Suprapubic skin (tissue), 4 donors: Measurements from ENCODE around the gene PCGF3. TPM values are rescaled to one million over a fixed set of nuclear protein-coding genes. Genes with fewer than 3 reads are reported as not detected.
A peak's percentile ranks its signal among the peaks of the same experiment; 100 is the strongest.

Source experiments
- DNase-seq, 2 donors: peaks; one replicate each; pipeline ENCODE4 v3.0.0-alpha.2; 2019; ENCODE audit warnings: low spot score in 2 of 2
- H3K27ac ChIP-seq: fragments of 200-600 bp; sonication (generic); one replicate; pipeline ENCODE4 v1.5.1; 2019
- H3K27me3 ChIP-seq: fragments of 200-600 bp; sonication (generic); one replicate; pipeline ENCODE4 v1.5.1; 2019
- H3K36me3 ChIP-seq: fragments of 200-600 bp; sonication (generic); one replicate; pipeline ENCODE4 v1.5.1; 2019
- H3K4me1 ChIP-seq: fragments of 200-600 bp; sonication (generic); one replicate; pipeline ENCODE4 v1.5.1; 2019
- H3K4me3 ChIP-seq: fragments of 200-600 bp; sonication (generic); one replicate; pipeline ENCODE4 v1.5.1; 2019; ENCODE audit warnings: mild to moderate bottlenecking
- H3K9me3 ChIP-seq: fragments of 200-600 bp; sonication (generic); one replicate; pipeline ENCODE4 v1.5.1; 2019
- CTCF ChIP-seq, 2 donors: fragments of 200-600 bp in 1 of 2; fragments of 450-650 bp in 1 of 2; sonication (generic) in 1 of 2; IDR thresholded peaks; one replicate each; pipeline ENCODE4 v1.5.1; 2016 to 2019; ENCODE audit warnings: antibody characterized with exemption in 2 of 2, mild to moderate bottlenecking in 1 of 2, moderate library complexity in 1 of 2
- EP300 ChIP-seq: sonication (generic); formaldehyde crosslinking; IDR thresholded peaks from one replicate; pipeline ENCODE4 v1.6.1; 2017; ENCODE audit warnings: antibody characterized with exemption
- POLR2A ChIP-seq, 2 donors: fragments of 450-650 bp; IDR thresholded peaks; one replicate each; pipeline ENCODE4 v1.6.1; 2017; ENCODE audit warnings: antibody characterized with exemption in 2 of 2, mild to moderate bottlenecking in 2 of 2, moderate library complexity in 2 of 2
- POLR2AphosphoS5 ChIP-seq, 3 donors: sonication (generic); formaldehyde crosslinking; IDR thresholded peaks; one replicate each; pipeline ENCODE4 v1.6.1; 2017; ENCODE audit warnings: antibody characterized with exemption in 3 of 3
- WGBS: methylation state at CpG from one replicate; pipeline ENCODE4 v1.1.5; 2018; 5-methylcytosine and 5-hydroxymethylcytosine counted together
- total RNA-seq, 4 donors: library from RNA; depleted of rRNA; stranded (reverse); fragments of >200 nt; gene quantifications; one replicate each; pipeline ENCODE4 v1.1.0, GENCODE V29; 2016

PCGF3 gene
- total RNA-seq, 4 donors from 2014 or later: 59.7 to 152 (median 71.2) TPM

DNA sequence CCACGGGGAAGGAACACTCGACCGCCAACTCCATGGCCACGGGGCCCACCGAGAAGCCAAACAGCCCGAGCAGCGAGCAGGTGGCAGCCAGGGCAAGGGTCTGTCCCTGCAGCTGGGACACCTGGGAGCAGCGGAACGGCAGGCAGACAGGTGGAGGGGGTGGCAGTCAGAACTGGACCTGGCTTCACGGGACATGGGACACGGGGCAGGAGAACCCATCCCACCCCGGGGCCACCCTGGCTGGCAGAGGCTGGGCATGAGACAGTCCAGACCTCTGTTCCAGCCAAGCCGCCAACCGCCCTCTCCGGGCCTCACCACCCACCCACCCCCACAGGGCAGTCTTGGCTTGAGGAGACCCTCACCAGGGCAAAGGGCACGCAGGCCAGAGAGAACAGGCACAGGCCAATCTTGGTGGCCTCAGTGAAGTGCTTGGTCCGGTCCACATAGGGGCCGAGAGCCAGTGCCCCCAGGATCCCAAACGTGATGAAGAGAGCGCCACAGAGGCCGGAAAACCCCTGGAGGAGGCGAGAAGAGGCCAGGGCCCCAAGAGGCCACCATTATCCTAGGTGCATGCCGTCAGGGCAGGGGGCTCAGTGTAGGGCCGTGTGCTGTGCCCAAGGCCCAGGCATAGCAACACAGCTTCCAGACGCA lies 22.3 kb upstream of the PCGF3 start:
- no peak for TF ChIP-seq POLR2AphosphoS5 (IDR thresholded peaks at IDR 0.05)
- TF ChIP-seq EP300: no peak
- no peak for TF ChIP-seq CTCF (IDR thresholded peaks at IDR 0.05)
- no peak for TF ChIP-seq POLR2A (IDR thresholded peaks at IDR 0.05)
- DNase-seq: peak in 1 of 2 donors; percentile 76
- H3K4me1 ChIP-seq: peaks cover 67% of the 10 kb centered on the region
- H3K27me3 ChIP-seq: no peaks in the 10 kb centered on the region
- no peaks in the 10 kb centered on the region for H3K9me3 ChIP-seq
- WGBS: 92% methylated on average over 13 of the region's 25 CpGs
- no peak overlapping the region for H3K4me3 ChIP-seq
- no peak overlapping the region for H3K27ac ChIP-seq
- no peaks in the 10 kb centered on the region for H3K36me3 ChIP-seq

- Histone ChIP-seq H3K36me3 (no peaks in the 10 kb centered on the region), H3K9me3 (no peaks in the 10 kb centered on the region), H3K27me3 (no peaks in the 10 kb centered on the region), H3K27ac (no peak overlapping the region), H3K4me1 (peaks cover 69% of the 10 kb centered on the region), H3K4me3 (no peak overlapping the region)
- WGBS: 100% methylated on average over 1 of the region's 19 CpGs
- TF ChIP-seq POLR2A (IDR thresholded peaks at IDR 0.05) (no peak), CTCF (IDR thresholded peaks at IDR 0.05) (peak; percentile 31 to 92)
- peak; percentile 77 to 86 for DNase-seq
These were observed 21.5 kb upstream of the PCGF3 start for GRCh38 chr4:683982-684622.

DNA sequence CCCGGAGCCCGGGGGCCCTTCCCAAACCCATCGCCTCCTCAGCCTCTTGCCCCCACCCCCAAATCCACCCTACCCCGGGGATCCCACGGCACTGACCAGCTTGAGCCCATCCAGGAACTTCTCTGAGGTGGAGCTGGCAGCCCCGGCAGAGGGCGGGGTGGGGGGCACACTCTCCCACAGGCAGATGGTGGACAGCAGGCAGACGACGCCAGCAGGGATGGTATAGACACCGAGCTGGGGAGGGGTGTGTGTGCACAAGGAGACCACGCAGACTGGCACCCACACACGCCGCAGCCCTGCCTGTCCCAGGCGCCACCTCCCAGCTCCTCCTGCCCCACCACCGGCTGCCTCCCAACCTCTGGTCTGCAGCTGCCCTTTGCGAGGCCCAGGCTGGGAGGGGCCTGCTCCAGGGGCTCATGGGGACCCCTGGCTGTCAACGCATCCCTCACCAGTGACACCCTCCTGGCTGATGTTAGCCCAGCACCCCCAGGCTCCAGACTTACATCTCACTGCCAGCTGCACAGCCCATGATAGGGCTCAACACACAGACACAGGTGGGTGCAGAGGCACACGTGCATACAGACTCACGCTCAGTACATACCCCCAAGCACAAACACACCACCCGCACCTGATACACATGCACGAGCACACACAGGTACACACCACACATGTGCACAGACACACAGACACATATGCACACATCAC lies 20.9 kb upstream of the PCGF3 start:
- DNase-seq: peak in 1 of 2 donors; percentile 71
- Histone ChIP-seq H3K36me3 (no peaks in the 10 kb centered on the region), H3K27ac (no peak overlapping the region), H3K4me3 (no peak overlapping the region), H3K27me3 (no peaks in the 10 kb centered on the region), H3K9me3 (no peaks in the 10 kb centered on the region), H3K4me1 (peaks cover 73% of the 10 kb centered on the region)
- TF ChIP-seq POLR2A (IDR thresholded peaks at IDR 0.05): no peak
- 76% methylated on average over 6 of the region's 21 CpGs for WGBS

DNA sequence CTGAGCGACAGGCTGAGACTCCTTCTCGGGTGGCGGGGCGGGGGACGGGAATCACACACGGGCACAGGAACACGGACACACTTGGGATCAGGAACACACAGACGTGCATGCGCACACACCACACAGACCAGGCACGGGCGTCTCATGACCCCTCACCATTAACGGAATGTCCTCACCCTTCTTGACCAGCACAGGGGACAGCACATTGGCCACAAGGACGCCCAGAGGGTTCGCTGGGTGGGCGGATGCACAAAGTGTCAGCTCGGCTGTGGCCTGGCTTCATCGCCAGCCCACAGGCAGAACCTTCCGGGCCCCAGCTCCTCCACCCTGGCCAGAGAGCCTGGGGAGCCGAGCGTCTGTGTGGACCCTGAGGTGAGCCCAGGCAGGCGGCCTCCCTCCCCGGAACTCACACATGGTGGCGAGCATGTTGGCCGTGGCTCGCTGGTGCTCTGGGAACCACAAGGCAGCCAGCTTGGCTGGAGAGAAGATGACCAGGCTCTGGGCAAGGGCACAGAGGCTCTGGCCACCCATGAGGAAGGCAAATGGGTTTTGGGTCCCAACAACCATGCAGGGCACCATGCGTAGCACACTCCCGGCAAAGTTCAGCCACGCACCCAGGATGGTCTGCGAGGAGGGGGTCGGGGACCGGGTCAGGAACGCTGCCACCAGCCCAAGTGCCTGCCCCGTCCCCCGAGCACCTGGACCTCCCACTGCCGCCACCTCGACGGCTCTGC lies 19.8 kb upstream of the PCGF3 start:
- Histone ChIP-seq H3K4me3 (no peak overlapping the region), H3K27me3 (no peaks in the 10 kb centered on the region), H3K9me3 (no peaks in the 10 kb centered on the region), H3K36me3 (no peaks in the 10 kb centered on the region), H3K27ac (no peak overlapping the region), H3K4me1 (peaks cover 68% of the 10 kb centered on the region)
- 97% methylated on average over 14 of the region's 37 CpGs for WGBS
- peak in 1 of 2 donors; percentile 75 for DNase-seq
- TF ChIP-seq POLR2A (IDR thresholded peaks at IDR 0.05): no peak
- TF ChIP-seq CTCF (IDR thresholded peaks at IDR 0.05): no peak
- no peak for TF ChIP-seq EP300
- TF ChIP-seq POLR2AphosphoS5 (IDR thresholded peaks at IDR 0.05): no peak

DNA sequence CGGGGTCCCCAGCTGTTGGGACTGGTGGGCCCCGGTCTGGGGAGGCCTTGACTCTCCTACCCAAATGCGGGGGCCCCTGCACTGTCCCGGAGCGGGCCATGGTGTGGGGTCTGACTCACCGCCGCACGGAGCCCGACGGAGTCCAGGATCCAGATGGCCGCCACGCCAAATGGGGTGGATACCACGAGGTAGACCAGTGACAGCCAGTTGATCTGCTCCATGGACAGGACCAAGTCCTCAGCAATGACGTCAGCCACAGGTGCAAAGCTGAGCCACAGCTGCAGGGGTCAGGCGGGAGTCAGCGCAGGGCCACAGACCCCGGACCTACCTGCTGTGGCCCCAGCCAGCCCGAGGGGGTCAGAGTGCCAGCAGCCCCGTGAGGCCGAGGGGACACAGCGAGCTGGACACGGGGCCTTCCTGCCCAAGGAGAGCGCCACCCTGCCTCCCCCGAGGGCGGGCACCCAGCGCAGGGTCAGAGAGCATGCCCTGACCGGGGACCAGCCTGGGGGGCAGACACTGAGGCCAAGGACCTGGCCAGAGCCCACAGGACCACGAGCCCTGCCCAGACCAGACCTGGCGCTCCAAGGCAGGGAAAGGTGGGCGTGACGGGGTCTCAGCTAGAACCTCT lies 19.1 kb upstream of the PCGF3 start:
- TF ChIP-seq POLR2AphosphoS5 (IDR thresholded peaks at IDR 0.05) (no peak), EP300 (no peak), CTCF (IDR thresholded peaks at IDR 0.05) (no peak), POLR2A (IDR thresholded peaks at IDR 0.05) (no peak)
- peaks cover 62% of the 10 kb centered on the region for H3K4me1 ChIP-seq
- WGBS: 84% methylated on average over 5 of the region's 31 CpGs
- H3K9me3 ChIP-seq: no peaks in the 10 kb centered on the region
- H3K27ac ChIP-seq: peak overlapping the region; percentile 82
- H3K27me3 ChIP-seq: no peaks in the 10 kb centered on the region
- no peaks in the 10 kb centered on the region for H3K36me3 ChIP-seq
- H3K4me3 ChIP-seq: peak overlapping the region; percentile 56
- DNase-seq: peak in 1 of 2 donors; percentile 71
